Fibroblast of mammary gland (primary cell): ENCODE data around the gene KCNQ1.

Experiments
- DNase-seq: peaks from one replicate; pipeline ENCODE4 v3.0.0-alpha.2; 2010; ENCODE audit warnings: low read depth
- H3K4me3 ChIP-seq: 2 replicates; pipeline ENCODE4 v1.5.1; 2011; ENCODE audit warnings: low read depth, mild to moderate bottlenecking, low read length, moderate library complexity; ENCODE audit not compliant: control insufficient read depth
- CTCF ChIP-seq: conservative IDR thresholded peaks from 2 replicates; pipeline ENCODE4 v1.5.1; 2011; ENCODE audit warnings: low read depth, low read length, inconsistent platforms; ENCODE audit not compliant: control insufficient read depth, insufficient read depth

Gene KCNQ1

GRCh38 chr11:2743427-2744110, 298.8 kb downstream of the KCNQ1 start:
- DNase-seq, result no peak
- TF ChIP-seq CTCF, result no peak
- no peak overlapping the region for H3K4me3 ChIP-seq

GRCh38 chr11:2744166-2744565, 299.4 kb downstream of the KCNQ1 start:
- DNase-seq, result no peak

GRCh38 chr11:2745511-2745910, 300.7 kb downstream of the KCNQ1 start:
- no peak overlapping the region for H3K4me3 ChIP-seq
- DNase-seq, result no peak
- no peak for TF ChIP-seq CTCF

More at GRCh38 chr11:2744166-2744565, 299.4 kb downstream of the KCNQ1 start:
- H3K4me3 ChIP-seq, result no peak overlapping the region
- TF ChIP-seq CTCF, result no peak

- H3K4me3 ChIP-seq, result no peak overlapping the region
- TF ChIP-seq CTCF, result no peak
- no peak for DNase-seq
Observed at GRCh38 chr11:2746401-2747247, 301.8 kb downstream of the KCNQ1 start.

- no peak overlapping the region for H3K4me3 ChIP-seq
- TF ChIP-seq CTCF, result no peak
- no peak for DNase-seq
Observed at GRCh38 chr11:2747248-2748027, 302.6 kb downstream of the KCNQ1 start.

GRCh38 chr11:2748061-2748813, 303.4 kb downstream of the KCNQ1 start:
- no peak overlapping the region for H3K4me3 ChIP-seq
- TF ChIP-seq CTCF, result no peak
- no peak for DNase-seq
